ENCODE results near the gene OR4D10. TPM values are rescaled to one million over a fixed set of nuclear protein-coding genes. Genes with fewer than 3 reads are reported as not detected.
"Not testable (repeated sequence)": the region's sequence is repeated elsewhere in the genome, so short reads cannot be mapped to it uniquely, and the experiment has no call there.

OR4D10 gene
- total RNA-seq = not detected in 2 replicates

DNA sequence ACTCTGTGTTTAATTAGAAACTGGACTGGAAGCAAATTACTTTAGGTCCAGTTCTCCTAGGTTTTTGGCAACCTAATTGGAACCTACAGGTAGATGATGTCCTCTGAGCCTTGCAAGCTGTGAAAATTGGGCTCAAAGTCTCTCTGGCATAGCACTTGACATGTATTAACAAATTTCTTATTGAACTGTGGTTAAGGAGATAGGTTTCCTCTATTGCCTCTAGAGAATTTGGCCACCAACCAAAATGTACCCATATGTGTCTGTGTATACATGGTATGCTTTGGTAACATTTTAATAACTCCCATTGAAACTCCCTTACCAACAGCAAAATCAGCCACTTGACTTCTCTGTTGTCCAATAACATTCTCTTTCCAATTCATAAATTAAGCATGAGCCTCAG, at the start of gene OR4D10:
OR4D10 (plus strand) TSS at position 301 of the 400 bp plus-strand sequence. CDS start 4,115 bp downstream, outside the sequence.
- intact Hi-C loops (cut with micrococcal nuclease) = no loop called here

- intact Hi-C loops (cut with micrococcal nuclease) = no loop called here
These were observed 49.3 kb upstream of the OR4D10 start for GRCh38 chr11:59423835-59424234.

DNA sequence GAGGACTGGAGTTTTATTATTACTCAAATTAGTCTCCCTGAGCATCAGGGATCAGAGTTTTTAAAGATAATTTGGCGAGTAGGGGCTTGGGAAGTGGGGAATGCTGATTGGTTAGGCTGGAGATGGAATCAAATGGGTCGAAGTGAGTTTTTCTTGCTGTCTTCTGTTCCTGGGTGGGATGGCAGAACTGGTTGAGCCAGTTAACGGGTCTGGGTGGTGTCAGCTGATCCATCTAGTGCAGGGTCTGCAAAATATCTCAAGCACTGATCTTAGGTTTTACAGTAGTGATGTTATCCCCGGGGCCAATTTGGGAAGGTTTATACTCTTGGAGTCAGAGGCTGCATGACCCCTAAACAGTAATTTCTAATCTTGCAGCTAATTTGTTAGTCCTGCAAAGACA, 48.0 kb upstream of the OR4D10 start:
- intact Hi-C loops (cut with micrococcal nuclease) = no loop called here

GRCh38 chr11:59426361-59427067, 46.6 kb upstream of the OR4D10 start, which contains the start of gene OR5A2:
Gene OR5A2, minus strand, starts transcription at chr11:59426413. Its CDS starts 3,460 bp downstream, at chr11:59422953.
- intact Hi-C loops (cut with micrococcal nuclease) = no loop called here

GRCh38 chr11:59427068-59427382, 46.1 kb upstream of the OR4D10 start:
- intact Hi-C loops (cut with micrococcal nuclease) = no loop called here

DNA sequence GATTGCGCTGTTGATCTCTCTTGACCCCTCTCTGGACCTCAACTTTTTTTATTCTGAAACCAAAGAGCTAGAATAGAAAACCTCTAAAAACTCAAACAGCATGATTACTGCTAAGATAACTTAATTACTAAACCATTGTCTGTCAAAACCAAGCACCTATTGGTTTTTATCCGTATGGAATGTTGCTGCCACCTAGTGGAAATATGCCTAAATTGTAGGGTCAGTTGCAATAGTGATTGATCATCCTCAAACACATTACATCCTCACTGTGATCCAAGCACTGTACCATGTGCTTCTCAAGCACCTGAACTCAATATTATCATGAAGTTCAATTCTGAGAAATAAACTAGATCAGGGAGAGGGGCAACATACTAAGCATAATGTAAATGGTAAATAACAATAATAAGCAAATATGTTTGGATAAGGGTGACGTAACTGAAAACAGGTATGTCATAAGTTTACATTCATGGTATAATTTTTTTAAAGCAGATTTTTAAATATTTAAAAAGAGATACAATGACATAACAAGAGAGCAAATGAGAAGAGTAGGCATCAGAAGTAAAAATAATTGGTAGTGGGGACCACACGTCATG, 43.1 kb upstream of the OR4D10 start:
- intact Hi-C loops (cut with micrococcal nuclease) = loop anchor here (1.0 to 10.0 kb wide), 3 partner anchors 146 to 259 kb away; no protein-coding TSS in a partner anchor

GRCh38 chr11:59436169-59436568, 36.9 kb upstream of the OR4D10 start, which contains the start of gene OR5A1:
Gene OR5A1, plus strand, starts transcription at chr11:59436469. Its CDS starts 6,700 bp downstream, at chr11:59443169.
- intact Hi-C loops (cut with micrococcal nuclease) = loop anchor here (10.0 kb wide), 1 partner anchor 249 kb away; no protein-coding TSS in a partner anchor

GRCh38 chr11:59437770-59438169, 35.3 kb upstream of the OR4D10 start:
- intact Hi-C loops (cut with micrococcal nuclease) = loop anchor here (10.0 kb wide), 1 partner anchor 247 kb away; no protein-coding TSS in a partner anchor

DNA sequence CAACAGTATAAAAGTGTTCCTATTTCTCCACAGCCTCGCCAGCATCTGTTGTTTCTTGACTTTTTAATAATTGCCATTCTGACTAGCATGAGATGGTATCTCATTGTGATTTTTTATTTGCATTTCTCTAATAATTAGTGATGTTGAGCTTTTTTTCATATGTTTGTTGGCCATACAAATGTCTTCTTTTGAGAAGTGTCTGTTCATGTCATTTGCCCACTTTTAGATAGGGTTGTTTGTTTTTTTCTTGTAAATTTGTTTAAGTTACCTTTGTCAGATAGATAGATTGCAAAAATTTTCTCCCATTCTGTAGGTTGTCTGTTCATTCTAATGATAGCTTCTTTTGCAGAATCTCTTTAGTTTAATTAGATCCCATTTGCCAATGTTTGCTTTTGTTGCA, 27.5 kb upstream of the OR4D10 start:
- intact Hi-C loops (cut with micrococcal nuclease) = not testable (repeated sequence)

DNA sequence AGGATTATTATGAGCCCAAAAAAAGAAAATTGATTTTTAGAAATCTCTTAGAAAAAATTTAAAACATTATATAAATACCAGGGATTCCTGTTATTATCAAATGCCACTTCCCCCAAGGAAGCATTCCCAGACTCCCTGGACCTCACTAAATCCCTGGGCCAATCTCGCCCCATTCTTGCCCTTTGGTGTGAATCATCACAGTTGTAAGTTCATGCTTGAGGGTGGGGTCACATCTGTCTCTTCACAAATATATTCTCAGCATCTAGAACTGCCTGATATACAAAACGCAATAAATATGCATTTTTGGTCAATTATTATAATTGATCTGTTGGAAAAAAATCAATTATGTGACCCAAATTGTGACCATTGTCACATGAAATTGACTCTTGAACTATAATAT, 24.6 kb upstream of the OR4D10 start:
- intact Hi-C loops (cut with micrococcal nuclease) = no loop called here

GRCh38 chr11:59456661-59457060, 16.5 kb upstream of the OR4D10 start, which contains the start of gene OR4D6:
Gene OR4D6, plus strand, starts transcription at chr11:59456961. Its CDS starts 0 bp downstream, at chr11:59456961.
- intact Hi-C loops (cut with micrococcal nuclease) = no loop called here

DNA sequence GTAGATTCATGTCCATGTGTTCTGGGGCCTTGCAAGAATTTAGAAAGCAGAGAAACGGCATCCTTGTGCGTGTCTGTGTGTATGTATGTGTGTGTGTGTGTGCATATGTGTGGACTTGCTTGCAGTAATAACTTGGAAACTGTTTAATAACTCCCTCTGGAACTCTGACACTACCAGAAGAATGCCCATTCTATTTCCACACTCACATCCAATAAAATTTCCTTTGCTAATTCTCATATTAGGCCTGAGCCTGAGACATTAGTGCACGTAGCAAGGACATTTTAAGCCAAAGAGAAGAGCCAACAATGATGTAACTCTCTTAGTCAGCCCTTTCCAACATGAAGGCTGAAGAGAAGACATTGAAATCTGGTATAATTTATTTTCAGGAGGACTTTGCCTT, 13.2 kb upstream of the OR4D10 start:
- intact Hi-C loops (cut with micrococcal nuclease) = no loop called here

DNA sequence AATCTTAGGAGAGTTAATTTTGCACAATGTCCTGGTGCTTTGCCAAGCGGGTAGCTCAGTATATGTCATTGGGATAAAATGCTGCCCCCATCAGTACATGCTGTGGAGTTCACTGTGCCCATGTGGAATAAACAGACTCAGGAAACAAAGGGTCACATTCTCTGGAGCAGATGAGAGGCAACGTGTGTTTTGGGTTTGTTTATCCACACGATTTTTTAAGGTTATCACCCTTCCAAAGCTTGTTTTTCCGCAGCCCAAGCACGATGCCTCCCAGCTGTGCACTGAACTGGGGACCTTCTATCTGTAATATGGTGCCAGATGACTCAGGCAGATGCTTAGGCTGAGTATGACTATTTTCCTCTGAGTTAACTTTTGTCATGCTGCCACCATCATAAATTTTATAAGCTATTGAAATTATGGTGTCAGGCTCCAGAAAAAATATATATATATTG, 9.9 kb upstream of the OR4D10 start:
- intact Hi-C loops (cut with micrococcal nuclease) = no loop called here

GRCh38 chr11:59475176-59475575, 2.1 kb downstream of the OR4D10 start:
- intact Hi-C loops (cut with micrococcal nuclease) = no loop called here

DNA sequence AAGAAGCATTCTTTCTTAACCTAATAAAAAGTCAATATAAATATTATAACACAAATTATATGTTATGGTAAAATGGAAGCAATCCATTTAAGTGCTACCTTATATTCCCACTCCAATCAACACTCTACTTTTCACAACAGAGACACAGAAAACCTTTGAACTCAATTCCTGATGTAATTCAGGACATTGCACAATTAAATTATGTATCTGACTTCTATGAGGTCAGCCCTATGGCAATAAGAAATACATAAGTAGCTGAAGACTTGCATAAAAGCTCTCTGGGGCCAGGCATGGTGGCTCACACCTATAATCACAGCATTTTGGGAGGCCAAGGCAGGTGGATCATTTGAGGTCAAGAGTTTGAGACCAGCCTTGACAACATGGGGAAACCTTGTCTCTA, 6.8 kb downstream of the OR4D10 start:
- intact Hi-C loops (cut with micrococcal nuclease) = no loop called here

DNA sequence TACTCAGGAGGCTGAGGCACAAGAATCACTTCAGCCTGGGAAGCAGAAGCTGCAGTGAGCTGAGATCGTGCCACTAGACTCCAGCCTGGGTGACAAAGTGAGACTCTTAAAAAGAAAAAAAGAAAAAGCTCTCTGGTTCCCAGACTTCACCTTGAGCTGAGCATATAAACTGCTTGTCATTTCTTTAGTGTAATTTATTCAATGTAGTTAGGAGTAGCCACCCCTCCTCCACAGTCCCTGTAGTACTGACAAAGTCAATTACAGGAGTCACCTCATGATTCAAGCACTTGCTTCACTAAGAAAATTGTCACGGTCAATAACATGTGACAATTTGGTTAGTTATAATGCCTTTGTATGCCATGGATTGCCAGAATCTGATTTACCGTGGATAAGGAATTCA, 7.2 kb downstream of the OR4D10 start:
- intact Hi-C loops (cut with micrococcal nuclease) = no loop called here

GRCh38 chr11:59501931-59502330, 28.8 kb downstream of the OR4D10 start:
- intact Hi-C loops (cut with micrococcal nuclease) = no loop called here

GRCh38 chr11:59503276-59503675, 30.2 kb downstream of the OR4D10 start, which contains the start of gene OR4D11:
Gene OR4D11, plus strand, starts transcription at chr11:59503576. Its CDS starts 0 bp downstream, at chr11:59503576.
- intact Hi-C loops (cut with micrococcal nuclease) = no loop called here

- intact Hi-C loops (cut with micrococcal nuclease) = no loop called here
These were observed 38.0 kb downstream of the OR4D10 start, which contains the start of gene OR4D9 for GRCh38 chr11:59510941-59511589. Gene OR4D9, plus strand, starts transcription at chr11:59511539. Its CDS starts 3,374 bp downstream, at chr11:59514913.

- intact Hi-C loops (cut with micrococcal nuclease) = no loop called here
These were observed 38.6 kb downstream of the OR4D10 start for GRCh38 chr11:59511675-59512074.

DNA sequence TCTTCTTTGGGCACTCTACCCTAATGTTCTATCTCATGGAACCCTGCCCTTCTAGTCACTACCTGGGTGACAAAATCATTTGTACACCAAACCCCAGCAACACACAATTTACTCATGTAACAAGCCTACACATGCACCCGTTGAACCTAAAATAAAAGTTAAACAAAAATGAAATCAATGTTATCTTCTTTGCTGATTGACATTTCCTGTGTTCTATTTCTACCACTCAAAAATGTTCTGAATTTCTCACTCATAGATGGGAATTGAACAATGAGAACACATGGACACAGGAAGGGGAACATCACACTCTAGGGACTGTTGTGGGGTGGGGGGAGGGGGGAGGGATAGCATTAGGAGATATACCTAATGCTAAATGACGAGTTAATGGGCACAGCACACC, 47.0 kb downstream of the OR4D10 start:
- intact Hi-C loops (cut with micrococcal nuclease) = not testable (repeated sequence)

GRCh38 chr11:59520741-59521140, 47.6 kb downstream of the OR4D10 start:
- intact Hi-C loops (cut with micrococcal nuclease) = no loop called here

All from T-helper 2 cell treated with Interferon-gamma antibody and Interleukin-4, amounts not matched to agents 100 ng/mL and 5 ng/mL, for 36 hours (primary cell).